ENCODE measurements around the gene AUTS2.

Gene AUTS2

DNA sequence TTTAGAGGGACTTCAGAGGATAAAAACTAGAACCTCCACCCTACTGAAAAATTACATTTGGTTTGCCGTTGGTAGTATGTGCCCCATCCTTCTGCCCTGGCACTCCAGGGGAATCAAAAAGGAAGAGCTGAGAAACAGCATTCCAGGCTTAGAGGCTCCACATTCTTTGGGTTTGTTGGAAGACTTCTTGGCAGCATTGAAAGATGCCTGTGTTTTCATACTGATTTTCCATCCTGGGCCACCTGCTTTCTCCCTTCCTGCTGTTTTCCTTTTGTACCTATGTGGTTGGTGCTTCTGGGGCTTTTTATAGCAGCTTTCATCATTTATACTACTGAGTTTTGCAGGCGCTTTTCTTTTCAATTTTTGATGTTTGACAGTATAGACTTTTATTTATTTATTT, 61.7 kb downstream of the AUTS2 start:
- POLR2A ChIA-PET, result no interaction called here
- H3K4me3 ChIP-seq (ENCODE audit: low read depth, low read length), result no peak overlapping the region
- CTCF ChIA-PET, result interaction anchor here (1.4 kb wide), 1 partner anchor 272 kb away, joined by 4 read pairs; no protein-coding TSS in a partner anchor
- TF ChIP-seq, protein P1, sequence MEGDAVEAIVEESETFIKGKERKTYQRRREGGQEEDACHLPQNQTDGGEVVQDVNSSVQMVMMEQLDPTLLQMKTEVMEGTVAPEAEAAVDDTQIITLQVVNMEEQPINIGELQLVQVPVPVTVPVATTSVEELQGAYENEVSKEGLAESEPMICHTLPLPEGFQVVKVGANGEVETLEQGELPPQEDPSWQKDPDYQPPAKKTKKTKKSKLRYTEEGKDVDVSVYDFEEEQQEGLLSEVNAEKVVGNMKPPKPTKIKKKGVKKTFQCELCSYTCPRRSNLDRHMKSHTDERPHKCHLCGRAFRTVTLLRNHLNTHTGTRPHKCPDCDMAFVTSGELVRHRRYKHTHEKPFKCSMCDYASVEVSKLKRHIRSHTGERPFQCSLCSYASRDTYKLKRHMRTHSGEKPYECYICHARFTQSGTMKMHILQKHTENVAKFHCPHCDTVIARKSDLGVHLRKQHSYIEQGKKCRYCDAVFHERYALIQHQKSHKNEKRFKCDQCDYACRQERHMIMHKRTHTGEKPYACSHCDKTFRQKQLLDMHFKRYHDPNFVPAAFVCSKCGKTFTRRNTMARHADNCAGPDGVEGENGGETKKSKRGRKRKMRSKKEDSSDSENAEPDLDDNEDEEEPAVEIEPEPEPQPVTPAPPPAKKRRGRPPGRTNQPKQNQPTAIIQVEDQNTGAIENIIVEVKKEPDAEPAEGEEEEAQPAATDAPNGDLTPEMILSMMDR (IDR thresholded peaks at IDR 0.05; ENCODE audit: insufficient read depth, low read length, missing control alignments), result no peak
- DNase-seq (ENCODE audit: low read depth, low spot score), result no peak

DNA sequence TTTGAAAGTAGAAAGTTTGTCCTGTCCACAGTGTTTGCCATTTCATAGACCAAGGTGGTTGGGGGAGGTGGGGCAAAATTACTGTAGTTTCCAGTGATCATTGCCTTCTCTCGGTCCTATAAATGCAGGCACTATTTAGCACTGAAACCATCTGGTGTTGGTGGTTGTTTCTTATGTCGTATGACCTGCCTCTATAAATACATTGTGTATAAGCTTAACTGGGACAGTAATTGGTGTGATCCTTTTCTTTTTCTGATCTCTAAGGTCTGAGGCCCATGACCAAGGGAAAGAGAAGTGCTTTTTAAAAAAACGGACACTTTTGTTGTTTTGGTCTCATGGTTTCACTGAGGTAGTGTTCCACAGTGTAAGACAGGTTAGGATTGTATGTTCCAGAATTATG, 63.1 kb downstream of the AUTS2 start:
- ChIA-PET POLR2A (no interaction called here), CTCF (no interaction called here)
- H3K4me3 ChIP-seq (ENCODE audit: low read depth, low read length), result no peak overlapping the region
- no peak for DNase-seq (ENCODE audit: low read depth, low spot score)
- TF ChIP-seq, protein P1 (IDR thresholded peaks at IDR 0.05; ENCODE audit: insufficient read depth, low read length, missing control alignments), result no peak

DNA sequence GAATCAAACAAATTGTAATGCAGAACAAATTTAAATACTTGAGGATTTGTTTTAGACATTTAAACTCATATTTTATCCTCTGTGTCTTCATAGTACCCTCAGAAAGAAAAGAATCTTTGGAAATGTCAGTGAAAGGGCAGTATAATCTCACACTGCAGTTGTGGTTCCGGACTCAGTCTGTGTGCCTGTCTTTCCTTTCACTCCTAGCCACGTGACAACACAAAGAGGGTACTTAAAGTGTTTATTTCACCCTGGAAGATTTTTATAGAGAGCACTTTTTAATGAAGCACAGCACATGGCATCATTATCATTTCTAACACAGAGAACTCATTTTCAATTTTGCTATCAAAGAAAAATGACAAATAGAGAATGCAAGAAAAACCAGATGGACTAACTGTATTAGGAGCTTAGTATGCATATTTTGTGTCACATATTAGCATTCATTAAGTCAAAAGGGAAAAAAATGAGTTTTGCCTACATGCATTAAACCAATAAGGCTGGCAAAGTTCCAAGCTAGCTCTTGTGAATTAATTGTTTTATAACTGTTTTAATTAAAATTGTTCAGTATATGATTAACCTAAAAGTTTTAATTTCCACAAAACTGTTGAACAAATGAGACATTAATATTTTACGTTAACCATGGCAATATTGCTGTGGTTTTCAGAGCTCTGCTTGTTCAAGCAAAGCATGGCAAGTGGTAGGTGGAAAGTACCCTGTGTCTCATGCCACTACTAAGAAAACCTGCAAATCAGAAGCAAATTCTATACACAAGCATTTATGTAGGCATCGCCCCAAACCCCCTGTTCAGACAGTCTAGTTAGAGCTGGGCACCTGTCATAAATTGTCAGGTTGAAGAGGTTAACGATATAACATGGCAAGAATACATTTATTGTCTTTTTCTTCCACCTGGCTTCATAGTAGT, 65.9 kb downstream of the AUTS2 start:
- DNase-seq (ENCODE audit: low read depth, low spot score), result no peak
- TF ChIP-seq, protein P1 (IDR thresholded peaks at IDR 0.05; ENCODE audit: insufficient read depth, low read length, missing control alignments), result no peak
- ChIA-PET POLR2A (no interaction called here), CTCF (interaction anchor here (2.6 kb wide), 1 partner anchor 13 kb away, joined by 10 read pairs; no protein-coding TSS in a partner anchor)
- H3K4me3 ChIP-seq (ENCODE audit: low read depth, low read length), result no peak overlapping the region

DNA sequence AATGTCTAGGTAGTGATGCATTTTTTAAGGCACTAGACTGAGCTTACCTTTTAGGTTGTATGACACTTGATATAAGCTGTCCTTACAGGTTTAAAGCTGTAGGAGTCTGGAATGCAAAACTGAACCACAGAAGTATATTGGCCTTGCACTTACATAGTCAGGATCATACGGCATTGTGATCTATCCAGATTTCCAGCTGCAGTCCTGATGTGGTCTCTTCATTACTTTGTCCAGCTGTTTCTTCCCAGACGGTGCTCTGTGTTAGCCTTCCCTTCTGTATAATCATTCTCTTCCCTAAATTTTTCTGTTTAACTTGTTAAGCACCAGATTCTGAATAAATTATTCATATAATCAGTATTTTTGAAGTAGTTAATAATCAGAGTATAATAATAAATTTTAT, 67.1 kb downstream of the AUTS2 start:
- TF ChIP-seq, protein P1 (IDR thresholded peaks at IDR 0.05; ENCODE audit: insufficient read depth, low read length, missing control alignments), result no peak
- H3K4me3 ChIP-seq (ENCODE audit: low read depth, low read length), result no peak overlapping the region
- POLR2A ChIA-PET, result no interaction called here
- CTCF ChIA-PET, result interaction anchor here (2.0 kb wide), 1 partner anchor 16 kb away, joined by 4 read pairs; no protein-coding TSS in a partner anchor
- no peak for DNase-seq (ENCODE audit: low read depth, low spot score)

DNA sequence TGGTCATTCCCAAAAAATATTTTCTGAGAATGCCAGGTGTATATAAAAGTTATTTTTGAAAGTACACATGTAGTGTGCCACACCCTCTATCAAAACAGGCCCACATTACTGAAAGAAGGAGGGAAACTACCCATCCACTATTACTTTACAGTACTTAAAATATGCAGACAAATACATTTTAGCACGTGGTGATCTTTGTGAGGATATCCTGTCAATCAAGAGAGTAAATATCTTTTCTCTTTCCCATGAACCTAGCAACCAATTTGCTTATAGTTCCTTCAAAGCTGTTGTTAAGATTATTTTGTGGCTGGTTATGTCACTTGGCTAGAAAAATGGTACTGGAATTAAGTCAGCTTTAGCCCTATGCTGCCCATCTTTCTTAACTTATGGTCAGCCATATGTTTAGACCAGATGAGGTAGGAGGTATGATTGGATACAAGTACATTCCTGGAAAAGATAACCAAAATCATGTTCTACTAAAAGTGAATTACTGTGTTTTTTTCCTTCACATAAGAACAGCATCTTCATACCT, 70.1 kb downstream of the AUTS2 start:
- TF ChIP-seq, protein P1 (IDR thresholded peaks at IDR 0.05; ENCODE audit: insufficient read depth, low read length, missing control alignments), result no peak
- H3K4me3 ChIP-seq (ENCODE audit: low read depth, low read length), result no peak overlapping the region
- no peak for DNase-seq (ENCODE audit: low read depth, low spot score)
- CTCF ChIA-PET, result no interaction called here
- POLR2A ChIA-PET, result no interaction called here

DNA sequence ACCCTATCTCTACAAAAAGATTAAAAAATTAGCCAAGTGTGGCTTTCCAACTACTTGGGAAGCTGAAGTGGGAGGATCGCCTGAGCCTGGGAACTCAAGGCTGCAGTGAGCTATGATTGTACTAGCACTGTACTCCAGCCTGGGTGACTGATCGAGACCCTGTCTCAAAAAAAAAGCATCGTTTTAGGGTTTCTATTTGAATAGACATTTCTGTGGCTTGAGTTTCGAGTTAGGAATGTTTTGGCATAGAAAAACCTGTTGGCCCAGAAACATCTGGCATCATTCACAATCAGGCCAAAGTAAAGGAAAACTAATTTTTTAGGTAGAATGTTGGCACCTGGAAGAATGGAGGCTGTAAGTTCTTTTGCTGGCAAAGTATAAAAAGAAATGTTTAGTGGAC, 72.4 kb downstream of the AUTS2 start:
- POLR2A ChIA-PET, result no interaction called here
- no peak for DNase-seq (ENCODE audit: low read depth, low spot score)
- TF ChIP-seq, protein P1 (IDR thresholded peaks at IDR 0.05; ENCODE audit: insufficient read depth, low read length, missing control alignments), result no peak
- no peak overlapping the region for H3K4me3 ChIP-seq (ENCODE audit: low read depth, low read length)
- CTCF ChIA-PET, result no interaction called here
